Lower lobe of right lung (tissue), 2 donors: ENCODE measurements around the gene SLCO6A1. TPM values are rescaled to one million over a fixed set of nuclear protein-coding genes. Genes with fewer than 3 reads are reported as not detected.

ENCODE experiments used
- ATAC-seq, 2 donors: fragments of 200-7000 bp; cut with Tn5 transposase; one replicate each; pipeline ENCODE4 v1.9.1; 2020 to 2022; ENCODE audit warnings: mild to moderate bottlenecking in 2 of 2, moderate library complexity in 2 of 2
- DNase-seq: peaks from one replicate; pipeline ENCODE4 v3.0.0-alpha.2; 2020
- H3K27ac ChIP-seq: fragments of 200-600 bp; one replicate; pipeline ENCODE4 v1.8.0; 2022
- H3K27me3 ChIP-seq: fragments of 200-600 bp; one replicate; pipeline ENCODE4 v1.8.0; 2022; ENCODE audit warnings: low read depth
- H3K36me3 ChIP-seq: fragments of 200-600 bp; one replicate; pipeline ENCODE4 v1.8.0; 2022; ENCODE audit warnings: mild to moderate bottlenecking
- H3K4me1 ChIP-seq: fragments of 200-600 bp; one replicate; pipeline ENCODE4 v1.8.0; 2022
- H3K4me3 ChIP-seq: fragments of 200-600 bp; one replicate; pipeline ENCODE4 v1.8.0; 2022; ENCODE audit warnings: mild to moderate bottlenecking
- H3K9me3 ChIP-seq: fragments of 200-600 bp; one replicate; pipeline ENCODE4 v1.8.0; 2022
- CTCF ChIP-seq: fragments of 200-600 bp; IDR thresholded peaks from one replicate; pipeline ENCODE4 v1.8.0; 2022; ENCODE audit warnings: antibody characterized with exemption, mild to moderate bottlenecking
- intact Hi-C: fragments of 100-400 bp; cut with DNase I; formaldehyde crosslinking; loops from one replicate; pipeline ENCODE4 v1.11.0; 2022
- total RNA-seq: library from RNA; stranded (reverse); fragmentation: NEBNext Ultra II Directional; extraction: Animal tissue kit (Norgen Biotek cat#: 25700); gene quantifications from one replicate; pipeline ENCODE4 v1.2.1, GENCODE V29; 2021
- donor health status: DM: no; HTN: yes; CAD: no; lungs with severe emphysema.

Gene SLCO6A1
- total RNA-seq, 1 donor from 2014 or later: not detected

GRCh38 chr5:102324714-102325113, 174.1 kb downstream of the SLCO6A1 start:
- intact Hi-C loops: no loop called here
- Histone ChIP-seq H3K4me3 (no peak overlapping the region), H3K27me3 (no peaks in the 10 kb centered on the region), H3K27ac (no peak overlapping the region), H3K9me3 (no peaks in the 10 kb centered on the region), H3K36me3 (no peaks in the 10 kb centered on the region), H3K4me1 (no peaks in the 10 kb centered on the region)
- no peak for TF ChIP-seq CTCF
- ATAC-seq (no peak), DNase-seq (no peak)

Other genes starting within 250 kb of the SLCO6A1 start
- gene SLCO4C1, start 202.7 kb downstream of the SLCO6A1 start, total RNA-seq: 29.5 TPM